ENCODE results near the gene KLHL21.

GRCh38 chr1:6645018-6645417 is 42.3 kb upstream of the KLHL21 start:
- TF ChIP-seq CTCF (IDR thresholded peaks at IDR 0.05), result no peak
- TF ChIP-seq POLR2A (IDR thresholded peaks at IDR 0.05), result no peak
